NCI-H774 (cell line): ENCODE results near the gene INPP4B.

Experiments
- DNase-seq: peaks from one replicate; lab custom pipeline; 2025; lab: John Stamatoyannopoulos, UW

INPP4B gene

DNA sequence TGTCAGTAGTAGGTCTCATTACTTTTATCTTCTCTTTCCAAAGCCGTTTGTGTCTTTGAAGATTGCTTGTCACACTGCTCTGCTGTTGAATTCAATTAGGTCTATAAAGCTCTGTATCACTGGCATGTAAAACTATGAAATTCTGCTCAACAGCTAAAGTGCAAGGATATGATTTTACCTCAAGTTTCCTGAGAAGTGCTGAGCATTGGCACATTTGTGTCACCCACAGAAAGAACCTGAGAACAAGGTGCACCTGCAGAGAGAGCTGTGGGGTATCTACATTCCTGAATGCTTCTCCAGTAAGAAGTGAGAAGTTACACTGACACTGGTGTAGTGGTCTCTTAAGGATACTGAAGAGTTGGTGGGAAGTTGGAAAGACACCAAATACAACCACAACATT is 274.0 kb downstream of the INPP4B start:
- no peak for DNase-seq

DNA sequence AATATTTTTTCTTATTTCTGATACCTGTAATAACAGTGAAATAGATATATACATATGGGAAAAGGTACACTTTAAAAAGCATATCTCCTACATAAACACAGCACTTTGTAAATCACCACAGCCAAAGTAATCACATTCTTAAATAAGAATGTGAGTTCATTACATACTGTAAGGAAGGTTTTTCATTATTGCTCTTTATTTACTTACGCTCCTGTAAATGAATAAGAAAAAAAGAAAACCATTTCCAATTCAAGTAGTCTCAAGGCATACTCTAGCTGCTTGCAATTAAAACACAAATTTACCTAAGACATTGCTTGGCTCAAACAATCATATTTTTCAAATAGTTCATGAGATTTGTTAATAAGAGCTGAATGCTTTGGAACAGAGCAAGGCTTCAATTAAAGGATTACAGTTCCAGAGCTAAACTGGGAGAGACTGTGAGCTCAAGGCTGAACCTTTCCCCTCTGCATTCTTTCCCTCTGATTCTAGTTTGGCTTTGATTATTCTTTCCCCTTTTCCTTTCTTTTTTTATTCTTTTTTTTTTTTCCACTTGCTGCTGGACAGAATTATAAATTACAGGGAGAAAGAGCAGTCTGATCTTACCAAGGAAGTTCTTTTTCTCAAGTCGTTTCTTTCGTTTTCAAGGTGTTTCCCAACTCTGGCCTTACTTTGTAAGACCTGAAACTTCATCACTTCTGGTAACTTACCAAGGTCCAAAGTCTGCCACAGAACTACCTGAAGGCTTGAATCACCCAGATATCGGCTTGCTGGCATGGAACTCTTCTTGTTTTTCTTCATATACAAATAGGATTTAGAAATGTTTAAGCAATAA is 278.3 kb downstream of the INPP4B start:
- DNase-seq = no peak

- no peak for DNase-seq
These were observed 278.9 kb downstream of the INPP4B start for GRCh38 chr4:142567199-142567598.

- DNase-seq = no peak
These were observed 279.3 kb downstream of the INPP4B start for GRCh38 chr4:142566777-142567176.

GRCh38 chr4:142566243-142566642 is 279.9 kb downstream of the INPP4B start:
- no peak for DNase-seq

DNA sequence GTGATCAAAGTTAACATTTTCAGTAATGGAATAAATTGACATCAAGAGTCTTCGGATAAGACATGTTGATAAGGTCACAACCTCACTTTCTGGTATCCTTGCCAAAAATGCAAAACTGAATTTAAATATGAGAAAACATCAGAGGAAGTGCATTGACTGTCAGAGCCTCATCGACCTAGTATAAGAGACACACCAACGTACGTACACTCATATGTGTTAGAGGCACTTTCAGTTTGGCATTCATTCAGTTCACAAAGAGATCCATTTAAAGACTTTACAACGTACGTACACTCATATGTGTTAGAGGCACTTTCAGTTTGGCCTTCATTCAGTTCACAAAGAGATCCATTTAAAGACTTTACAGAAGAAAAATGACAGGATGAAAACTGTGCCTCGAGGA is 280.3 kb downstream of the INPP4B start:
- DNase-seq = no peak

DNA sequence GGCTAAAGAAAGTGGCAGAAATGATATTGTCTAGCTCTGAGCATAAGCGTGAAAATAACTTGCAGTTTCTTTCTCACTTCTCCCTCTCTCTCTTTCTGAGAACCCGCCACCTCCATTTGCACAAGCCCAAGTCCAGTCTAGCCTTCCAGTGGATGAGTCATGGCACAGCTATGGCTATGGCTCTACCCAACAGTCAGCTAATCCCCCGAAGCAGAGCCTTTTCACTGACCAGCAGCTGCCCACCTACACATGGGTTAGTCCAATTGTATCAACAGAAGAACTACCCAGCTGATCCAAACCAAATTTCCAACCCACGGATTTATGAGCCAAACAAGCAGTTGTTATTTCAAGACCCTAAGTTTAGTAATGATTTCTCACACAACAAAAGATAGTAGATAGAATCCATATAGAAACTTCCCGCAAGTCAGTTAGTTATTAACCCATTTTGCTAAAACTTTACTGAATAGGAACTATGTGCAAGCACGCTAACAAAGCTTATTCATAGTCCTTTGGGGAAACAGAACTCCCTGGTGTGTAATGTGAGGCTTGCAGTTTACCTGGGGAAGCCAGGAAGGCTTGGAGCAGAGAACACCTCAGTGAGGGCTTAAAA is 282.3 kb downstream of the INPP4B start:
- DNase-seq = no peak

DNA sequence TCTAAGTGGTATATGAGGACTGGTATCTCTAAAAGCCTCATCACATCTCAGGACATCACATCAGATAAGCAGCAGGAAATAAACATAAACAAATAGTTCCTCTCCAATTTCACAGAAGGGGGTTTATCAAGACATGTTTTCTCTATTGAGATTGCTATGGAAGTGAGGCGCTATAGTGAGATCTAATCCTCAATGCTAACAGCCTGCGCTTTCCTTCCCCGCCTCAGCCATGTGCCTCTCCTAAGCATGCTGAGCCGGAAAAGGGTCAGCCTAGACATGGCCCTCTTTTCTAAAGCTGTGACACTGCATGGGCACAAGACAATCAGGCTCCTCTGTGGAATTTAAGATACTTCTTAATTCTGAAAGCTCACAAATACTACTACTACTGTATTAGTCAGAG is 286.1 kb downstream of the INPP4B start:
- DNase-seq = no peak

- no peak for DNase-seq
These were observed 287.2 kb downstream of the INPP4B start for GRCh38 chr4:142558851-142559250.

- no peak for DNase-seq
These were observed 288.8 kb downstream of the INPP4B start for GRCh38 chr4:142557239-142557801.

- DNase-seq = no peak
These were observed 289.4 kb downstream of the INPP4B start for GRCh38 chr4:142556570-142557238.

- DNase-seq = no peak
These were observed 290.1 kb downstream of the INPP4B start for GRCh38 chr4:142556048-142556447.

- no peak for DNase-seq
These were observed 291.7 kb downstream of the INPP4B start for GRCh38 chr4:142554412-142554811.

DNA sequence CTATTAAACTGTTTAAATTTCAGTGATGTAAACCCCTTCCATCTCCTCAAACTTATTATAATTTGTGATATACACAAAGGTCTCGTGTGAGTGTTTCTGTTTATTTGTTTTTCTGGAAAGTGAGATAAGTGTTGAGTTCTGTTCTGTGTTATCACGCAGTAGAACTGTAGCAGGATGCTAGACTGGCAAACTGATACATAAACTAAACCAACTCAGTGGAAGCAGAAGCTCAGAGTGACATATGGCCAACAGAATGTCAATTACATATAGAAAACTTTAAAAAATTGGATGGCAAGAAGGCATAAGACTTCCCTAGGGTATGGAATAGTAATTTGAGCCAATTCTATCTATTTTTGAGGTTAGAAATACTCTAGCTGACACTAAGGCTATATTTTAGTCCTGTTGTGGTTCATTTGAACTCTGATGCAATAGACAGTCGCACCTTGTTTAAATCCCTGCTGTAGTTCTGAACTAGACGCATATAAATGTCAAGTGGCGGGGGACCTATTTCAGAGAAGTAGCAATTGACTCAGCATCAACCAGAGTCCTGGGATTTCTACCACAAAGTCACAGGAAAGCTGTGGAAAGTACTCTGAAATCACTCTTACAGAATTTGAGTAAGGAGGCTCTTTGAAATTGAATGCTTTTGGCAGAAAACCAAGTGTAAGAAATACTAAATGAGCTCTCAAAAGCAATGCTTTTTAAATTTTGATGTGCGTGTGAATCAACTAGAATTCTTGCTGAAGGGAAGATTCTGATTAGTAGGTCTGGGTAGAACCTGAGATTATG is 294.4 kb downstream of the INPP4B start:
- DNase-seq = no peak

DNA sequence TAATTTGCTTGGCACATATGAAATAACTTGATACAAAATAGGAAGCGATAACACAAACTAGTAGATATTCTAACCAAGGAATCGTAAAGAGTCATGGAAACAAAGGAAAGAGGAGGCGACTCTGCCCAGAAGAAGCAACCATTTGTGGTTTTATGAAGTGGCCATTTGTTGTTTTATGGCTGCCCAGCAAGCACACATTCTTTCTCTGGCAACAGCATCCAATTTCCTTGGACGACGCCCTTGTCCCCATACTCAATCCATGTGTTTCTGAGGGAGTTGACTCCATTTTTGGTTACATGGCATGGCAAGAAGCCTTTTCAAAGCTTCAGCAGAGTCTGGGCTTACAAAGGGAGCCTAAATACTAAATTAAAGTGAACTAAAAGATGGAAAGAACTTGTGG is 295.1 kb downstream of the INPP4B start:
- no peak for DNase-seq

DNA sequence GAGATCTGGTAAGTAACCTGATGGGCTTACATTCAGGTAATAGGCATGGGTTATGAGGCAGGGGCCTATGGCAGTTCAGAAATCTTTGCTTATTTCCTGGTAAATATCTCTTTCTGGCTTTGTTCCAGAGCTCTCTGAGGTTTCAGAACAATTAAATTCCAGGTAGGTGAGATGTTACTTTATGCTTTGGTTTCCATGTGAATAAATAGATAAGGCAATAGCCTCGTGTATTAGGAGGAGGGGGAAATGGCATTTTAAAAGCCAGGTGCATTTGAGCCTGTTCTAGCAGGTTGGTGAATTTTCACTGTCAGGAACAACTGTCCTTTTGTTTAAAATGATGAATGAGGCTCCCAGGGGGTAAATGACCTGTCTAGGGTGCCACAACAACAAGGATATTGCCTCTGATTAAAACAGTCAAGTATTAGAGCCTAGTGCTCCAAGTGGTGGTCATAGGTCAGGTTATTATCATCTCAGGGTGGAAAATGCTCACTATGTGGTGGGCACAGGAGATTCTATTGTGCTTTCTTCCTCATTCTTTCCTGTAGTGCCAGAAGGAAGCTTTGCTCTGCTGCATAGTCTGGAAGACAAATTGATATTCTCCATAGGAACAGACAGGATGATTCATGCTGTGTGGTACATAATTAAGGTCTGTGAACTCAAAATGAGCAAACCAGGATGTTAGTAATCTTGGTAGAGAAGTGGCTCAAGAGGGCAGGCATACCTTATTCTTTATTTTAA is 296.2 kb downstream of the INPP4B start:
- DNase-seq = peak; percentile 94

DNA sequence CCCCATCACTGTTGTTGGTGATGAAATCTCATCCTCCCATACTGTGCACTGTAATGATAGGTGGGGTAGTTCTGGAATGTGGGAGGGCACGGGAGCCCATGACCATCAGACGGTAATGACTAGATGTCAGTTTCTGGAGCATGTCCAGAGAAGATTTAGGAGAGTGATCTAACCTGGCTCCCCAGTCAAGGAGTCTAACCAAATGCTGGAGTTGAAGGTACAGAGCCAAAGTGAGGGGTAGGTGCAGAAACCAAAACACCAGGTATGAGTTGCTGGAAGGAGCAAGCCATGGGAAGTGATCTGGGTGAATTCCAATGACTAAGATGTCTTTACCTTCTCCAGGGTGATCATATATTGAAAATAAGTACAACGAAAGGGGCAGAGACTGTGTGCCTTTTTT is 296.9 kb downstream of the INPP4B start:
- DNase-seq = no peak

DNA sequence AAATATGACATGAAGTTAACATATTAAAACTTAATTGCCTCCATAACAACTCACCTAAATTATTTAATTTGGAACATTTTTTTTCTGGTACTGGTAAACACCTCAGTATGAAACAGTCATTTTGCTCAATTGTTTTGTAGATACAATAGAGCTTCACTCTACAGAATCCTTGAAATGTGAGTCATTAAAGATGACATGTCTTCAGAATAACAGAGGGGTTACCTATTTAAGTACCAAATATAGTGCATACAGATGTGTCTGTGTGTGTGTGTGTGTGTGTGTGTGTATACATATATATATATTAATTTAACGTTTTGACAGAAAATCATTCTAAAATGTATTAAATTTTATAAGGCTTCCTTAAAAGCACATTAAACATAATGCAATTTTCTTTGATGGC is 297.6 kb downstream of the INPP4B start:
- DNase-seq = no peak

GRCh38 chr4:142547974-142548373 is 298.1 kb downstream of the INPP4B start:
- no peak for DNase-seq

DNA sequence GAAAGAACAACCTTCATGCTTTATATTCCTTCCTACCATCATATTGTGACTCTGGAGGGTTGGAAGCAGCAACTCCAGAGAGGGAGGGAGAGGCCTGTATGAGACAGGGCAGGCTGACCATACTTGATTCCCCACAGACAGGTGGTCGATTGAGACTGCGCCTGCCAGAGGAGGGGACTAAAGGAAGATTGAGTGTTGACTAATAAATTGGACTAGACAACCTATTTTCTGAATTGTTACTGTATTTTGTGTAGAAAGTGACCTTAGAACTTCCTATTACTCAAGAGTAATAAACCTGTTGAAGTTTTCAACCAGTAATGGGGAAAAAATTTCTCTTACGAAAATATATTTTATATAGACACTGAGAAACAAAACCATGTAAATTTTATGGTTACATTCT is 301.5 kb downstream of the INPP4B start:
- DNase-seq = no peak

DNA sequence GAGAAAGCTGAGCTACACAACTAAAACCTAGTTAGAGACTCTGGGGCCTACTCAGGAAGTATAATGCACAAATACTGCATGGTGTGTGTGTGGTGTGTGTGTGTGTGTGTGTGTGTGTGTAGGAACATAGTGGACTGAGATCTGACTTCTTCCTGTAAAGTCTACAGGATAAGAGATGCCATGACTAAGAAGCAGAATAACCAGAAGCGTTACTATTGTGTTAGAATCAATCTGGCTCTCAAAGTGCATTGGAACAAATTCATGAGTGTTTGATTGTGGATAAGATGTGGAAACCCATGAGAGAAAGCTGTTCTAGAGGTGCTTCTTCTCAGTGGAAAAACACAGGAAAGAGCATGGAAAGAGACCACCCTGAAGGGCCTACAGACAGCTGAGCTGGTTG is 302.1 kb downstream of the INPP4B start:
- no peak for DNase-seq

- no peak for DNase-seq
These were observed 305.7 kb downstream of the INPP4B start for GRCh38 chr4:142540483-142540804.
